ENCODE measurements around the gene SMARCC2. TPM values are rescaled to one million over a fixed set of nuclear protein-coding genes. Genes with fewer than 3 reads are reported as not detected.

SMARCC2 gene
- polyA plus RNA-seq, 2 of the 4 experiments (the other 2 are of a cell fraction): 51.9 to 83.9 TPM

DNA sequence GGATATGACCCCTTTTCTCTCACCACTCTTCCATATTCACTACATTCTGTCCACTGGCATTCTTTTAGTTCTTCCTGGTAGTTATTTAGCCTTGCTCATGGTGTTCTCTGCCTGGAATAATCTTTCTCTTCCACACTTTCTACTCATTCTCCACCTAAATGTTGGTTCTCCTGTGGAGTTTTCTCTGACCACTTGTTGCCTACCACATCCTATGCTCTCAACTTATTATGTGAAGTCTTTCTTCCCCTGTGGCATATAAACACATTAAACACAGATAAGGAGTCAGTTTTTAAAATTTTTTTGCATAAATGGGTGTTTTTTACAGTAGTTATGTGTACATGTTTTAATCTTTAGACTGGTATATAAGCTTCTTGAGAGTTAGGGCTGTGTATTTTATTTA, 3.3 kb upstream of the SMARCC2 start:
- TF ChIP-seq NR3C1 (IDR thresholded peaks at IDR 0.05) (no peak), RARB (CRISPR knock-in tag; IDR thresholded peaks at IDR 0.05) (no peak), TFCP2L1 (CRISPR knock-in tag; IDR thresholded peaks at IDR 0.05) (no peak), MAFK (IDR thresholded peaks at IDR 0.05; ENCODE audit: partially characterized antibody) (no peak), CHD2 (IDR thresholded peaks at IDR 0.05; ENCODE audit: low read length, partially characterized antibody) (no peak), TP53 (CRISPR knock-in tag; IDR thresholded peaks at IDR 0.05) (no peak), JUNB (IDR thresholded peaks at IDR 0.05) (no peak), SREBF2 (IDR thresholded peaks at IDR 0.05) (no peak)
- TF ChIP-seq, protein P1, sequence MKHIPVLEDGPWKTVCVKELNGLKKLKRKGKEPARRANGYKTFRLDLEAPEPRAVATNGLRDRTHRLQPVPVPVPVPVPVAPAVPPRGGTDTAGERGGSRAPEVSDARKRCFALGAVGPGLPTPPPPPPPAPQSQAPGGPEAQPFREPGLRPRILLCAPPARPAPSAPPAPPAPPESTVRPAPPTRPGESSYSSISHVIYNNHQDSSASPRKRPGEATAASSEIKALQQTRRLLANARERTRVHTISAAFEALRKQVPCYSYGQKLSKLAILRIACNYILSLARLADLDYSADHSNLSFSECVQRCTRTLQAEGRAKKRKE (CRISPR knock-in tag; IDR thresholded peaks at IDR 0.05; ENCODE audit: low read depth): no peak
- FAIRE-seq (no peak), ATAC-seq (no peak), DNase-seq (ENCODE audit: low read depth in 1 of 2, low spot score in 1 of 2) (no peak)
- Histone ChIP-seq H3K4me2 (no peak overlapping the region), H3K9me3 (no peaks in the 10 kb centered on the region), H3K4me3 (no peak overlapping the region), H3K27ac (no peak overlapping the region), H3K4me1 (peaks cover 8% of the 10 kb centered on the region)
- CTCF ChIA-PET: interaction anchor here (0.8 to 6.5 kb wide), 12 partner anchors 9 to 444 kb away, joined by 3 to 204 read pairs (median 4); partner anchors contain the start of genes ESYT1, MYL6, NABP2 and RNF41
- POLR2A ChIA-PET: no interaction called here

DNA sequence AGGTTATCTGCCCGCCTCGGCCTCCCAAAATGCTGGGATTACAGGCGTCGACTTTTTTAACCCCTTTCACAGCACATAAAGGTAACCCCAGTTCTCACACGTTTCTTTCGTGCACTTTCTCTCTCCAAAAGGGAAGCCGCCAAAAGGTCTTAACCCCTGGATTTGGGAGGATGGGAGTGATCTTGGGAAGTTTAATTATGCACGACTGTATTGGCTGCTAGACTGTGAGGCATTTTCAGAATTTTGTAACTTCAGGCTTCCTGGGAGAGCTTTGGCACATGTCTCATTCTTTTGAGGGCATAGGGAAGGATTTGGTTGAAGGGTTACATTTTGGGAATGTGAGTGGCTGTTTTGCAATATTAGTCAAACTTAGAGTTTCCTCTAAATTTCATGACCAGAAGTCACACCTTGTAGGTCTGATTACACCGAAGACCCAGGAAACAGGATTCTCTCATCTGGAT, 1.4 kb upstream of the SMARCC2 start:
- DNase-seq (ENCODE audit: low read depth in 1 of 2, low spot score in 1 of 2): peak; percentile 16 to 33
- WGBS (ENCODE audit: missing lambda C conversion rate): 36% methylated on average over 9 of the region's 9 CpGs
- Histone ChIP-seq H3K4me2 (peak overlapping the region; percentile 74), H3K4me3 (peak overlapping the region; percentile 81), H3K4me1 (peaks cover 13% of the 10 kb centered on the region), H3K27ac (peak overlapping the region; percentile 83 to 99), H3K9me3 (no peaks in the 10 kb centered on the region)
- FAIRE-seq: no peak
- POLR2A ChIA-PET: interaction anchor here (0.7 to 0.8 kb wide), 3 partner anchors 42 to 277 kb away, joined by 3 to 5 read pairs (median 4); no protein-coding TSS in a partner anchor
- CTCF ChIA-PET: interaction anchor here (0.5 to 6.8 kb wide), 17 partner anchors 8 to 273 kb away, joined by 3 to 204 read pairs (median 13); partner anchors contain the start of genes ANKRD52, CNPY2, CS and ESYT1
- no peak for ATAC-seq
- no peak for TF ChIP-seq BHLHE40 (IDR thresholded peaks at IDR 0.05; ENCODE audit: low read depth, low read length)
- no peak for TF ChIP-seq MAZ (IDR thresholded peaks at IDR 0.05; ENCODE audit: borderline replicate concordance, low read depth, low read length)
- TF ChIP-seq JUN (IDR thresholded peaks at IDR 0.05): no peak
- TF ChIP-seq RARB (CRISPR knock-in tag; IDR thresholded peaks at IDR 0.05): no peak
- no peak for TF ChIP-seq ZFP36 (IDR thresholded peaks at IDR 0.05; ENCODE audit: borderline replicate concordance, partially characterized antibody)

DNA sequence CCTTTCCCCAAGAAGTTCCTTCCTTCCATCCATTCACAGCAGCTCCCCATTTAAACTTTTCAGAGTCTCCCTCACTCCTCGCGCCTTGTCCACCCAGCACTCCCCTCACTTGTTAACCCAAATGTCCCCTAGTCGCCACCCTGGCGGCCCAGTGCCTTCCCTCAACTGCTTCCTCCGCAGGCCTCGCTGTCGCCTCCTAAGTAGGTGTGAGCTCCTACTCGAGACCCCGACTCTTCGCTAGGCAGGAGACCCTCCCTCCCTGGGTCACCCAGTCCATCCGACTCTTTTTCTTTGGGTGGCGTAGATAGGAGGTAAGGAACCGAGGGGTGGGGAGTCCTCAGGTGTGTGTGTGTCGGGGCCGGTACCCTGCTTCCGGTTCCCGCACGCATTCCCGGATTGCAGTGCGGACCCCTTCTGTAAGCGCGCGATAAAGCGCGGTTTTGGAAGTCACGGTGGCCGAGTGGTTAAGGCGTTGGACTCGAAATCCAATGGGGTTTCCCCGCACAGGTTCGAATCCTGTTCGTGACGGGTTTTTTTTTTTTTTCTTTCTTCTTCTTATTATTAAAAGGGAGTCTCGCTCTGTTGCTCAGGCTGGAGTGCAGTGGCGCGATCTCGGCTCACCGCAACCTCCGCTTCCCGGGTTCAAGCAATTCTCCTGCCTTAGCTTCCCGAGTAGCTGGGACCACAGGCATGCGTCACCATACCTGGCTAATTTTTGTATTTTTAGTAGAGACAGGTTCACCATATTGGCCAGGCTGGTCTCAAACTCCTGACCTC, 823 bp upstream of the SMARCC2 start:
- H3K4me3 ChIP-seq: peak overlapping the region; percentile 81
- no peaks in the 10 kb centered on the region for H3K9me3 ChIP-seq
- DNase-seq (ENCODE audit: low read depth in 1 of 2, low spot score in 1 of 2) (peak; percentile 71 to 94), FAIRE-seq (no peak), ATAC-seq (peak; percentile 74 to 77)
- peaks cover 13% of the 10 kb centered on the region for H3K4me1 ChIP-seq
- H3K4me2 ChIP-seq: peak overlapping the region; percentile 74
- ChIA-PET POLR2A (interaction anchor here (0.6 to 1.7 kb wide), 14 partner anchors 15 to 278 kb away, joined by 3 to 36 read pairs (median 5); partner anchors contain the start of genes ANKRD52, CNPY2, ESYT1 and MYL6), CTCF (interaction anchor here (0.6 to 6.8 kb wide), 64 partner anchors 9 to 1327 kb away, joined by 3 to 204 read pairs (median 6); partner anchors contain the start of genes ANKRD52, CNPY2, COQ10A and CS)
- WGBS (ENCODE audit: missing lambda C conversion rate): 2% methylated on average over 42 of the region's 42 CpGs
- H3K27ac ChIP-seq: peak overlapping the region; percentile 83 to 99
- TF ChIP-seq NR3C1 (IDR thresholded peaks at IDR 0.05): no peak
- TF ChIP-seq ZSCAN20 (CRISPR knock-in tag; IDR thresholded peaks at IDR 0.05): peak; percentile 73; the same call in 1 of the 2 replicates
- TF ChIP-seq FOSB (CRISPR knock-in tag; IDR thresholded peaks at IDR 0.05): 0 out of 2 replicates have a peak, but pooled peaks have one; percentile 47
- peak; percentile 34 for TF ChIP-seq ZFP36 (IDR thresholded peaks at IDR 0.05; ENCODE audit: borderline replicate concordance, partially characterized antibody)
- TF ChIP-seq, protein P2, sequence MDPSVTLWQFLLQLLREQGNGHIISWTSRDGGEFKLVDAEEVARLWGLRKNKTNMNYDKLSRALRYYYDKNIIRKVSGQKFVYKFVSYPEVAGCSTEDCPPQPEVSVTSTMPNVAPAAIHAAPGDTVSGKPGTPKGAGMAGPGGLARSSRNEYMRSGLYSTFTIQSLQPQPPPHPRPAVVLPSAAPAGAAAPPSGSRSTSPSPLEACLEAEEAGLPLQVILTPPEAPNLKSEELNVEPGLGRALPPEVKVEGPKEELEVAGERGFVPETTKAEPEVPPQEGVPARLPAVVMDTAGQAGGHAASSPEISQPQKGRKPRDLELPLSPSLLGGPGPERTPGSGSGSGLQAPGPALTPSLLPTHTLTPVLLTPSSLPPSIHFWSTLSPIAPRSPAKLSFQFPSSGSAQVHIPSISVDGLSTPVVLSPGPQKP (IDR thresholded peaks at IDR 0.05; ENCODE audit: low read depth, low read length): 0 out of 2 replicates have a peak, but pooled peaks have one; percentile 62
- TF ChIP-seq SMC3 (IDR thresholded peaks at IDR 0.05): 0 out of 3 replicates have a peak, but pooled peaks have one; percentile 15
- no peak for TF ChIP-seq GATA3 (IDR thresholded peaks at IDR 0.05; ENCODE audit: borderline replicate concordance)
- peak; percentile 30; the same call in 1 of the 2 replicates for TF ChIP-seq POLR2A (IDR thresholded peaks at IDR 0.05; ENCODE audit: low read length)
- TF ChIP-seq, protein P3, sequence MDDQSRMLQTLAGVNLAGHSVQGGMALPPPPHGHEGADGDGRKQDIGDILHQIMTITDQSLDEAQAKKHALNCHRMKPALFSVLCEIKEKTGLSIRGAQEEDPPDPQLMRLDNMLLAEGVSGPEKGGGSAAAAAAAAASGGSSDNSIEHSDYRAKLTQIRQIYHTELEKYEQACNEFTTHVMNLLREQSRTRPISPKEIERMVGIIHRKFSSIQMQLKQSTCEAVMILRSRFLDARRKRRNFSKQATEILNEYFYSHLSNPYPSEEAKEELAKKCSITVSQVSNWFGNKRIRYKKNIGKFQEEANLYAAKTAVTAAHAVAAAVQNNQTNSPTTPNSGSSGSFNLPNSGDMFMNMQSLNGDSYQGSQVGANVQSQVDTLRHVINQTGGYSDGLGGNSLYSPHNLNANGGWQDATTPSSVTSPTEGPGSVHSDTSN (IDR thresholded peaks at IDR 0.05): no peak
- TF ChIP-seq PHF8 (IDR thresholded peaks at IDR 0.05; ENCODE audit: borderline replicate concordance, low read depth): peak; percentile 56; the same call in 1 of the 2 replicates
- peak; percentile 90 for TF ChIP-seq SREBF2 (IDR thresholded peaks at IDR 0.05)
- TF ChIP-seq RFX5 (IDR thresholded peaks at IDR 0.05): no peak
- TF ChIP-seq, protein P4, sequence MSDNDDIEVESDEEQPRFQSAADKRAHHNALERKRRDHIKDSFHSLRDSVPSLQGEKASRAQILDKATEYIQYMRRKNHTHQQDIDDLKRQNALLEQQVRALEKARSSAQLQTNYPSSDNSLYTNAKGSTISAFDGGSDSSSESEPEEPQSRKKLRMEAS (IDR thresholded peaks at IDR 0.05): peak; percentile 54; the same call in 1 of the 2 replicates
- peak; percentile 45; the same call in 1 of the 2 replicates for TF ChIP-seq MYC (IDR thresholded peaks at IDR 0.05; ENCODE audit: borderline replicate concordance, low read length)
- TF ChIP-seq, protein P5, sequence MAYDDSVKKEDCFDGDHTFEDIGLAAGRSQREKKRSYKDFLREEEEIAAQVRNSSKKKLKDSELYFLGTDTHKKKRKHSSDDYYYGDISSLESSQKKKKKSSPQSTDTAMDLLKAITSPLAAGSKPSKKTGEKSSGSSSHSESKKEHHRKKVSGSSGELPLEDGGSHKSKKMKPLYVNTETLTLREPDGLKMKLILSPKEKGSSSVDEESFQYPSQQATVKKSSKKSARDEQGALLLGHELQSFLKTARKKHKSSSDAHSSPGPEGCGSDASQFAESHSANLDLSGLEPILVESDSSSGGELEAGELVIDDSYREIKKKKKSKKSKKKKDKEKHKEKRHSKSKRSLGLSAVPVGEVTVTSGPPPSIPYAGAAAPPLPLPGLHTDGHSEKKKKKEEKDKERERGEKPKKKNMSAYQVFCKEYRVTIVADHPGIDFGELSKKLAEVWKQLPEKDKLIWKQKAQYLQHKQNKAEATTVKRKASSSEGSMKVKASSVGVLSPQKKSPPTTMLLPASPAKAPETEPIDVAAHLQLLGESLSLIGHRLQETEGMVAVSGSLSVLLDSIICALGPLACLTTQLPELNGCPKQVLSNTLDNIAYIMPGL (CRISPR knock-in tag; IDR thresholded peaks at IDR 0.05; ENCODE audit: borderline replicate concordance): peak; percentile 88
